Mesothelial cell of epicardium (in vitro differentiated cells): Measurements from ENCODE around the gene SPR. TPM values are rescaled to one million over a fixed set of nuclear protein-coding genes. Genes with fewer than 3 reads are reported as not detected.

Source experiments
- DNase-seq, 2 experiments: peaks; one replicate each; pipeline ENCODE4 v3.0.0; 2021; ENCODE audit warnings: low spot score in 2 of 2; ENCODE audit not compliant: unreplicated experiment in 2 of 2
- H3K27ac Mint-ChIP-seq: 2 replicates; pipeline ENCODE4 v1.8.0; 2021; ENCODE audit warnings: mixed read lengths
- H3K27me3 Mint-ChIP-seq: 2 replicates; pipeline ENCODE4 v1.8.0; 2021; ENCODE audit warnings: low read depth, mixed read lengths
- H3K36me3 Mint-ChIP-seq: 2 replicates; pipeline ENCODE4 v1.8.0; 2021; ENCODE audit warnings: mixed read lengths
- H3K4me1 Mint-ChIP-seq: 2 replicates; pipeline ENCODE4 v1.8.0; 2021; ENCODE audit warnings: mixed read lengths
- H3K4me3 Mint-ChIP-seq: 2 replicates; pipeline ENCODE4 v1.8.0; 2021; ENCODE audit warnings: mild to moderate bottlenecking, moderate library complexity, mixed read lengths
- H3K9me3 Mint-ChIP-seq: 2 replicates; pipeline ENCODE4 v1.8.0; 2021; ENCODE audit warnings: mixed read lengths
- total RNA-seq: library from RNA; stranded (reverse); gene quantifications from 3 replicates; pipeline ENCODE4 v1.2.1, GENCODE V29; 2021
- TF ChIP-seq, protein P1 (sequence below): fragments of 200-600 bp; sonication (generic); IDR thresholded peaks from one replicate; pipeline ENCODE4 v1.5.0; 2021; ENCODE audit warnings: antibody characterized with exemption; ENCODE audit not compliant: unreplicated experiment

SPR gene
- total RNA-seq, 1 donor from 2014 or later: 12.5 TPM

DNA sequence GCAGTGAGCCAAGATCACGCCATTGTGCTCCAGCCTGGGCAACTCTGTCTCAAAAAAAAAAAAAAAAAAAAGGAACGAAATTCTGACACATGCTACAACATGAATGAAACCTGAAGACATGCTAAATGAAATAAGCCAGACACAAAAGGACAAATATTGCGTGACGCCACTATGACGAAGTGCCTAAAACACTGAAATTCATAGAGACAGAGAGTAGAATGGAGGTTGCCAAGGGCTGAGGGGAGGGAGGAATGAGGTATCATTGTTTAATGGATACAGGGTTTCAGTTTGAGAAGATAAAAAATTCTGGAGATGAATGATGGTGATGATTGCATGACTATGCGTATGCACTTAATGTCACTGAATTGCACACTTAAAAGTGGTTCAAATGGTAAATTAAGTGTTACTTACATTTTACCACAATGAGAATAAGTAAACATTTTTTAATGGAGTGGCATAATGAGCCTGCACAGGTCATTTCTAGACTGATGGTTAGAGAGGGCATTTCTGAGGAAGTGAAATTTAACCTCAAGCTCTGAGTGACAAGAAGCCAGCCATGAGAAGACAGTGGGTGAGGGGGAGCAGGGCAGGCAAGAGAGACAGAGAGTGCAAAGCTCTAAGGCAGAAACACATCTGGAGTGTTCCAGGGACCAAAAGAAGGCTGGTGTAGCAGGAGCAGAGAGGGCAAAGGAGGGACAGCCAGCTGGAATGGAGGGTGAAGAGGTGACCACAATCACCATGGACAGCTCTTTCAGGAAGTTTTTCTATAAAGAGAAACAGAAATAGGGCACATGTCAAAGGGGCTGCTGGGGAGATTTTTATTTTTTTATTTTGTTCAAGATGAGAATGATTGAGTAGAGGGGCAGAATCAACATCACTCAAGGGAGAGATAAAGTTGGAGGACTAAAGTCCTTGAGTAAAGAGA lies 40.8 kb upstream of the SPR start:
- DNase-seq: no peak
- TF ChIP-seq, protein P1, sequence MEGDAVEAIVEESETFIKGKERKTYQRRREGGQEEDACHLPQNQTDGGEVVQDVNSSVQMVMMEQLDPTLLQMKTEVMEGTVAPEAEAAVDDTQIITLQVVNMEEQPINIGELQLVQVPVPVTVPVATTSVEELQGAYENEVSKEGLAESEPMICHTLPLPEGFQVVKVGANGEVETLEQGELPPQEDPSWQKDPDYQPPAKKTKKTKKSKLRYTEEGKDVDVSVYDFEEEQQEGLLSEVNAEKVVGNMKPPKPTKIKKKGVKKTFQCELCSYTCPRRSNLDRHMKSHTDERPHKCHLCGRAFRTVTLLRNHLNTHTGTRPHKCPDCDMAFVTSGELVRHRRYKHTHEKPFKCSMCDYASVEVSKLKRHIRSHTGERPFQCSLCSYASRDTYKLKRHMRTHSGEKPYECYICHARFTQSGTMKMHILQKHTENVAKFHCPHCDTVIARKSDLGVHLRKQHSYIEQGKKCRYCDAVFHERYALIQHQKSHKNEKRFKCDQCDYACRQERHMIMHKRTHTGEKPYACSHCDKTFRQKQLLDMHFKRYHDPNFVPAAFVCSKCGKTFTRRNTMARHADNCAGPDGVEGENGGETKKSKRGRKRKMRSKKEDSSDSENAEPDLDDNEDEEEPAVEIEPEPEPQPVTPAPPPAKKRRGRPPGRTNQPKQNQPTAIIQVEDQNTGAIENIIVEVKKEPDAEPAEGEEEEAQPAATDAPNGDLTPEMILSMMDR: no peak
- Mint-ChIP-seq H3K4me3 (no peak overlapping the region), H3K9me3 (no peaks in the 10 kb centered on the region), H3K4me1 (peaks cover 2% of the 10 kb centered on the region), H3K27ac (no peak overlapping the region), H3K36me3 (no peaks in the 10 kb centered on the region), H3K27me3 (no peaks in the 10 kb centered on the region)

DNA sequence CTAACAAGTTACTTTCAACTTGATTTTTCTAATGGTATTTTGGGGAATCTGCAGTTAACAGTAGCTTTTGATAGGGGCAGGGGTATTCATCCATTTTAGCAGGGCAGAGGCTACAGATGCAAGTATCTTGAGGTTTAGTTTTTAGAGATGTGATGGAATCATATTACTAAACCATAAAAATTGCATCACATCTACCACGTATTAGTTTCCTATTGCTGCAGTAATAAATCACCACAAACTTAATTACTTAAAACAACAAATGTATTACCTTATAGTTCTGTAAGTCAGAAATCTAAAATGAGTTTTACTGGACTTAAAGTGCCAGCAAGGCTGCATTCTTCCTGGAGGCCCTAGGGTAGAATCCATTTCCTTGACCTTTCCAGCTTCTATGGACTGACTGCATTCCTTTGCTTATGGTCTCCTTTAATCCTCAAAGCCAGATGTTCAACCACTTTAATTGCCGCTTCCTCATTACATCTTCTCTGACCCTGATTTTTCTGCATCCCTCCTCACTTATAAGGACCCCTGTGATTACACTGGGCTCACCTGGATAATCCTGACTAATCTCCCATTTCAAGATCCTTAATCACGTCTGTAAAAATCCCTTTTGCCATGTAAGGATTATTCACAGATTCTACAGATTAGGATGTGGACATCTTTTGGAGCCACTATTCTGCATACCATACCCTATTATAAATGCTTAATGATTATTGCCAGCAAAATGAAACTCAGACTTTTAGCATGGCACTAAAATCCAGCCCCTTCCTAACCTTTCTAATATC lies 39.5 kb upstream of the SPR start:
- TF ChIP-seq, protein P1: no peak
- Mint-ChIP-seq H3K4me1 (peaks cover 4% of the 10 kb centered on the region), H3K36me3 (no peaks in the 10 kb centered on the region), H3K27me3 (no peaks in the 10 kb centered on the region), H3K27ac (no peak overlapping the region), H3K4me3 (no peak overlapping the region), H3K9me3 (no peaks in the 10 kb centered on the region)
- no peak for DNase-seq

DNA sequence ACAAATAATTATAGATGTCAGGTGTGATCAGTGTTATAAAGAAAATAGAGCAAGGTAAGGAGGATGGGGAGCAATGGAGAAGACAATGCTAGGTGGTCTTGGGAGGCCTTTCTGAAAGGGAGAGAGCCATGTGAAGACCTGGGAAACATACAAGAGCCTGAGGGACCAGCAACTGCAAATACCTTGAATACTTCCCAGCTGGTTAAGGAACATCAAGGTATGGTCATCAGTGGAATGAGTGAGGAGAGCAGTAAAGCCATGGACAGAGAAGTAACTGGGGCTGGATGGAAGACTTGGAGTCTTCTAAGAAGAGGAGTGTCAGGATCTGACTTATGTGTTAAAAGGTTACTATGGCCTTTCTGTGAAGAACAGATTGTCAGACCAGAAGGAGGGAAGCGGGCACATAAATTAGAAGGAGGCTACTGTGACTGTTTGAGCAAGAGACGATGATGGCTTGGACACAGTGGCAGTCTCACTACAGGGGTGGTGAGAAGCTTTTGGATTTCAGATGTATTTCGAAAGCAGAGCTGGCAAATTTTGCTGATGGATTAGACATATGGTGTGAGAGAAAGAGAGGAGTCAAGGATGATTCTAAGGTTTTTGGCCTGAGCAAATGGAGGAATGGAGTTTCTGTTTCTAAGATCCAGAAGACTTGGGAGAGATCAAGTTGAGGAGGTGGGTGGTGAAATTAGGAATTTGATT lies 38.6 kb upstream of the SPR start:
- TF ChIP-seq, protein P1: no peak
- H3K4me3 Mint-ChIP-seq: no peak overlapping the region
- H3K4me1 Mint-ChIP-seq: peaks cover 4% of the 10 kb centered on the region
- H3K9me3 Mint-ChIP-seq: no peaks in the 10 kb centered on the region
- H3K27me3 Mint-ChIP-seq: no peaks in the 10 kb centered on the region
- H3K27ac Mint-ChIP-seq: no peak overlapping the region
- no peaks in the 10 kb centered on the region for H3K36me3 Mint-ChIP-seq
- no peak for DNase-seq

DNA sequence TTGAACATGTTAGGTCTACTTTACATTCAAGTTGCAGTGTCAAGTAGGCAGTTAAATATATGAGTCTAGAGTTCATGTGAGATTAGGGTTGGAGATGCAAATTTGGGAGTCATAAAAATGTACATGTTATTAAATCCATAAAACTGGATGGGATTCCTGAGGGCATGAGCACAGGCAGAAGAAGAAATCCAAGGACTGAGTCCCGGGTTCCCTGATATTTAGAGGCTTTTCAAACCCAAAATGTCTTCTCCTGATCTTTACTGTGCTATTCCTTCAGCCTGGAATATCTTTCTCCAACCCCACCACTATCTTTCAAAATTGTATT lies 38.1 kb upstream of the SPR start:
- no peak for DNase-seq
- Mint-ChIP-seq H3K9me3 (no peaks in the 10 kb centered on the region), H3K27me3 (no peaks in the 10 kb centered on the region), H3K27ac (no peak overlapping the region), H3K4me3 (no peak overlapping the region), H3K4me1 (peaks cover 4% of the 10 kb centered on the region), H3K36me3 (no peaks in the 10 kb centered on the region)
- TF ChIP-seq, protein P1: no peak

DNA sequence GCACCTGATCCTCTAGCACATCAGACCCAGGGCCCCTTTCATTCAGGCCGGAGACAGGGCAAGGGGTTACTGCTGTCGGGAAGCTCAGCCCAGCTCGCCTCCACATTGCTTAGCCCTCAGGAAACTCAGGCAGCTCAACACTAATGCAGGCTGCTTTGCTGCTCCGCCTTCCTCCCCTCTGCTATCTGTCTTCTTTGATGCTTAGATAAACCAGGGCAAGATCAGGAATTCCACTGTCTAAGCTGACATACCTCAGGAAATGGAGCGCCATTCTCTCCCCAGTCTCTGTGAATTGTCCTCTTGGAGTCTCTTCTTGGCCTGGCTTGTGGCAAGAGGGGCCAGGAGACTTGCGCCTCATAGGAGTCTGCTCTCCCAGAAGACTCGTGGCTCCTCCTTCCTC lies 35.9 kb upstream of the SPR start:
- Mint-ChIP-seq H3K4me1 (peaks cover 4% of the 10 kb centered on the region), H3K27me3 (no peaks in the 10 kb centered on the region), H3K27ac (no peak overlapping the region), H3K9me3 (no peaks in the 10 kb centered on the region), H3K36me3 (no peaks in the 10 kb centered on the region), H3K4me3 (no peak overlapping the region)
- TF ChIP-seq, protein P1: no peak
- DNase-seq: no peak
